ENCODE results near the gene NFIX.
"Not testable (repeated sequence)": the region's sequence is repeated elsewhere in the genome, so short reads cannot be mapped to it uniquely, and the experiment has no call there.

The NFIX gene

DNA sequence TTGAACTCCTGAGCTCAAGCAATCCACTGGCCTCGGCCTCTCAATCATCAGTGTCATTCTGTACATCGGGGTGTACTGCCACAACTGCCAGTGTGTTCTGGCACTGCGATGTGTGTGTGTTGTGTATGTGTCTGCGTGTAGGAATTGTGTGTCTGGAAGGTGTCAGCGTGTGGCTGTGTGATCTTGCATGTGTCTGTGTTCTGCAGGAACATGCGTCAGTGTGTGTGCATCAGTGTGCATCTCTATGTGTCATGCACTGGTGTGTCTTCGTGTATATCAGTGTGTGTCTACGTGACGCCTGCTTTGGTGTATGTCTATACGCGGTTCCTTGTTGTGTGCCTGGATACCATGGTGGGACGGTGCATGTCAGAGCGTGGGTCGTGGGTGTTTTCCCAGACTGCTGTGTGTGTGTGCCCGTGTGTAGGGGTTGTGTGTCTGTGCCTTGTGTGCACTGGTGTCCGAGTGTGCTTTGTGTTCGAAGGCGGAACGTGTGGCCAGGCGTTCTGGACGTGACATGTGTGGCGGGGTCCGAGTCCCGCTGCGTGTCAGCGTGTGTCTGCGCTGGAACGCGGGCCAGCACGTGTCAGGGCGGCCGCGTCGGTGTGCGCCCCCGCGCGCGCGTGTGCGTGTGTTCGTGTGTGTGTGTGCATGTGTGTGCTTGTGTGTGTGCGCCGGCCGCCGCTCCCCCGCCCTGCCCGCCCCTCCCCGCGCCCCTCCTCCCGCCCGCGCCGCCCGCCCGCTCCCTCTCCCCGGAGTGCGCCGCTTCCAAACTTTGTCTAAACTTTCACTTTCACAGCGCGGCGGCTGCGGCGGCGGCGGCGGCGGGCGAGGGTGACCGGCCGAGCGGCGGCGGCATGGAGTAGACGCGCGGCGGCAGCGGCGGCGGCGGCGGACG is at the start of gene NFIX:
Gene NFIX (plus strand): TSS at position 775 of the 895 bp plus-strand sequence. CDS start 363 bp downstream, outside the sequence.
- peak; percentile 34 for DNase-seq (ENCODE audit: low read depth)

DNA sequence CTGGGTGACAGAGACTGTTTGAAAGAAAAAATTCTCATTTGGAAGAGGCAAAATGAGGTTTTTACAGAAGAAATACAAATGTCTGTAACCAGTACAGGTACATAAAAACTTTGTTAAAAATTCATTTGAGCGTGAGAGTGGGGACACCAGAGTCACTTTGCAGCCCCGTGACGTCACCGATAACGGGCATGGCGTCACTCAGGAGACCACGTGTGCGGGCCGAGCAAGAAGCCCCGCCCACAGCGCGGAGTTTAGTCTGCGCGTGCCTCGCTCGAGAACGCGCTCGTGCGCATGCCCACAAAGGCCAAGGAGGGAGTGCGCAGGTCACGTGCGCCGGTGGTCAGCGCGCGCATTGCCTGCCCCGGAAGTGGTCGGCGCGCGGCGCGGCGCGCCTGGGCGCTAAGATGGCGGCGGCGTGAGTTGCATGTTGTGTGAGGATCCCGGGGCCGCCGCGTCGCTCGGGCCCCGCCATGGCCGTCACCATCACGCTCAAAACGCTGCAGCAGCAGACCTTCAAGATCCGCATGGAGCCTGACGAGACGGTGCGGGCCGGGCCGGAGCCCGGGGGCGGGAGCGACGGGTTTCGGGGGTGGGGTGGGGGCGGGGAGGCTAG is 49.7 kb upstream of the NFIX start, which contains the start of gene RAD23A:
Gene RAD23A (plus strand): TSS at position 384 of the 613 bp plus-strand sequence. CDS start 87 bp downstream, at position 471.
- DNase-seq (ENCODE audit: low read depth) = peak; percentile 97

DNA sequence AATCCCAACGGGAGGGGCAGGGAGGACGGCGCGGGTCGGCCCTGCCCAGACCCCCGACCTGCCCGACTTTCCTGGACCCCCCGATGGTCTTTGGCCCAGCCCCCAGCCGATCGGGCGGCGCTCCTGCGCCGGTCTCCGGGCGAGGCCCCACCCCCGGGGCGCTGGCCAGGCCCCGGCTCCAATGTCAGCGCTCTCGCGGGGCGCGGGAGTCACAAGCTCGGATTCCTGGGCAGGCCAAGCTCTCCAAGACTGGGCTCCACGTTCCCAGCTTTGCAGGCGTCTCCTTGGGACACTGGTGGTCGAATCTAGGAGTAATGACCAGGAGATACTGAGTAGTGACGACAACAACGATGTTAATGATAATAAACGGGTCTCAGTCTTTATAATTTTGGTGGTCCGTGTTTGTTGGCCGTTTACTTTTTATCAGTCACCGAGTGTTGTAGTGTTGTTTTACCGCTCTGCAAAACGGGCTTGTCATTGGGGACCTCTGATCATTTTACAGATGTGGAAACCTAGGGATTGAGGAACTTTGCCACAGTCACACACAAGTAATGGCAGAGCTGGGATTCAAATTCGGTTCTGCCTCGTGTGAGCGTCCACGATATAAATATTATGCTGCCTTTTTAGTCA is 49.1 kb upstream of the NFIX start:
- DNase-seq (ENCODE audit: low read depth) = peak; percentile 41

DNA sequence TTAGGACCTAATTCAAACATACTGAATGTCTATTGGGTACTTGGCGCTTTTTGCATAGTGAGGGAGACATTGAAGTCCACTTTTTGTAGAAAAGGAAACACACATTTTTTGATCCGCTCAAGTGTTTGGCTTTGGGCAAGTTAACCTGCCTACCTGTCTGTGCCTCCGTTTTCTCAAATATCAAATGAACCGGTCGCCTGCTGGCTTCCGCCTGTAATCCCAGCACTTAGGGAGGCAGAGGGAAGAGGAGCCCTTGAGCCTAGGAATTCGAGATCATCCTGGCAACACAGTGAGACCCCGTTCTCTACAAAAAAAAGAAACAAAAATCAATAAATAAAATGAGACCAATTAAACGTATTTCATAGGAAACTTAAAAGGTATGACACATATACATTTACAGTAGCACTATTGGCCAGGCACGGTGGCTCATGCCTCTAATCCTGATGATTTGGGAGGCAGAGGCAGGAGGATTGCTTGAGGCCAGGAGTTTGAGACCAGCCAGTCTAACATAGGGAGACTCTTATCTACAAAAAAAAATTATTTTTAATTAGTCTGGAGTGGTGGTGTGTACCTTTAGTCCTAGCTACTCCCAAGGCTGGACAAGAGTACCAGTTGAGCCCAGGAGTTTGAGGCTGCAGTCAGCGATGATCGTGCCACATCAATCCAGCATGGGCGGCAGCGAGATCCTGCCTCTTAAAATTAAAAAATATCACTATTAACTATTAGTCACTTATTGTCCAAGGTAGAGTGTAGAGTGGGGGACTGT is 48.4 kb upstream of the NFIX start:
- no peak for DNase-seq (ENCODE audit: low read depth)

DNA sequence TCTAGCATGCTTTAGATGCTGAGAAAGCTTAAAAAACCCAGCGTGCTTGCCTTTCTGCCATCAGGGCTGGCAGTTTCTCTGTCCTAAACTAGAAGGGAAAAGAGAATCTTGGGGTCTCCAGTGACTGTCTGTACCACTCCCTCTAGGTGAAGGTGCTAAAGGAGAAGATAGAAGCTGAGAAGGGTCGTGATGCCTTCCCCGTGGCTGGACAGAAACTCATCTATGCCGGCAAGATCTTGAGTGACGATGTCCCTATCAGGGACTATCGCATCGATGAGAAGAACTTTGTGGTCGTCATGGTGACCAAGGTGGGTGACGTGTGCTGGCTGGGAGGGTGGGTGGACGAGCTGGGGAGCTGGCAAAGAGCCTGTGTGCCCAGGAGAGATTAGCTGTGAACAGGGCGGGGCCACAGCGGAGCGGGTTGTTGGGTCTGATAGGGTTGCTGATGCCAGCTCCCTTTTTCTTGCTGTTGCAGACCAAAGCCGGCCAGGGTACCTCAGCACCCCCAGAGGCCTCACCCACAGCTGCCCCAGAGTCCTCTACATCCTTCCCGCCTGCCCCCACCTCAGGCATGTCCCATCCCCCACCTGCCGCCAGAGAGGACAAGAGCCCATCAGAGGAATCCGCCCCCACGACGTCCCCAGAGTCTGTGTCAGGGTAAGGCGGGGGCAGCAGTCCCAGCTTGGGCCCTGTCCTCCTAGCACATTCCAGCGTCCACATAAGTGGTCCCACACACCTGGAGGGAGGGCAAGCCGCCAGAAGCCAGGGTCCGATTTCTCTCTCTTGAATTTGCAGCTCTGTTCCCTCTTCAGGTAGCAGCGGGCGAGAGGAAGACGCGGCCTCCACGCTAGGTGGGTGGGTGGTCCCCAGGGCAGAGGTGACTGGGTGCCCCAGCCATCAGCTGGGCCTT is 47.3 kb upstream of the NFIX start:
- no peak for DNase-seq (ENCODE audit: low read depth)

DNA sequence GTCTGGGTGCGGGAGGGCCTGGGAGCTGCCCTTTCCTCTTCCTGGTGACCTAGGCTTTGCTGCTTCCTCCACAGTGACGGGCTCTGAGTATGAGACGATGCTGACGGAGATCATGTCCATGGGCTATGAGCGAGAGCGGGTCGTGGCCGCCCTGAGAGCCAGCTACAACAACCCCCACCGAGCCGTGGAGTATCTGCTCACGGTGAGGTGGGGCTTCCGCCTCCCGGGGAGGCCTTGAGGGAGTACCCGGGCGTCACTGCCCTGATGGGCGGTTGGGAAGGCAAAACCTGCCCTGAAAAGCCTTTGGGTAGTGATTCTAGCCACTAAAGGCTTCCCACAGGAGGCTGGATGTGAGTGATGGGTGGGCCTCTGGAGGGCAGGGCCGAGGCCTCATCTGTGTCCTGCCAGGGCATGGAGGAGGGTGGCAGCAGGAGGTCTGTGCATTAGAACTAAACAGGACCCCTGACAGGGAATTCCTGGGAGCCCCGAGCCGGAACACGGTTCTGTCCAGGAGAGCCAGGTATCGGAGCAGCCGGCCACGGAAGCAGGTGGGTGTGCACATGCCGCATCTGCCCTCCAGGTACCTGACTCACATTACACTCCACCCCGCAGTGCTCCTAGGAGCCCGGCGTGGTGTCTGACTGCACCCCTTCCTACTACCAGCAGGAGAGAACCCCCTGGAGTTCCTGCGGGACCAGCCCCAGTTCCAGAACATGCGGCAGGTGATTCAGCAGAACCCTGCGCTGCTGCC is 46.5 kb upstream of the NFIX start:
- no peak for DNase-seq (ENCODE audit: low read depth)

DNA sequence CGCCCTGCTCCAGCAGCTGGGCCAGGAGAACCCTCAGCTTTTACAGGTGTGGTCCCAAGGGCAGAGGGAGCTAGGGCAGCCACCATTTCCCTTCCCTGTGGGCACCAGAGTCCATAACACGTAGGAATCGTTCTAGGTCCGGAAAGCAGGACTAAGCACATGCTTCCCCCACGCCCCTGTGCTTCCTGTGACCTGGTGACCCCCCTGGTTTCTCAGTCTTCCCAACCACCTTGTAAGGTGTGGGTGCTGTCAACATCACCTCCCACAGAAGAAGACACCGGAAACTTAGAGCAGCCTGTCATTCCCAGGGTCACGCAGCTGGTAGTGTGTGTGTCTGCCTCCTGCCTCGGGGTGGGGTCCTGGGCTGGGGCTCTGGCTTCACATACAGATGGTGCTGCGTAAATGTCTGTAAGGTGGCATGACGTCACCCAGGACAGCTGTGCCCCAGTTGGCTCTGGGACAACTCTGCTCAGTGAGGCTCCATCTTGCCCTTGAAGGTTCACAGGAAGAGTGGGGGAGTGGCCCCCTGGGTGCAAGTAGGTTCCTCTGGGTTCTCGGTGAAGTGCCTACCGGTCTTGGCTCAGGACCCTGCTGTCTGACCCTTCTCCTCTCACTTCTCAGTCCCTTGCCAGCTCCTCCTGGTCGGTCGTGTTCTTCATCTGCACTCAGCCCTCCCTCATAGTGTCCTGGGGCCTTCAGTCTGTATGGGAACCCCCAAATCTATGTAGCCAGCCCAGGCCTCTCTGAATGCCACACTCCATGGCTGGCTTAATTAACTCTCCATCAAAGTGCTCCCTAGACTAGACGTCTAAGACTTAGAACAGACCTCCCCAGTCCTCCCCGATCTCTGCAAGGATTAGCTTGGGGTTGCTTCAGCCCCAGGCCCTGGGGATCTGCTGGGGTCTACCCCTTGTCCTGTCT is 45.7 kb upstream of the NFIX start:
- no peak for DNase-seq (ENCODE audit: low read depth)

DNA sequence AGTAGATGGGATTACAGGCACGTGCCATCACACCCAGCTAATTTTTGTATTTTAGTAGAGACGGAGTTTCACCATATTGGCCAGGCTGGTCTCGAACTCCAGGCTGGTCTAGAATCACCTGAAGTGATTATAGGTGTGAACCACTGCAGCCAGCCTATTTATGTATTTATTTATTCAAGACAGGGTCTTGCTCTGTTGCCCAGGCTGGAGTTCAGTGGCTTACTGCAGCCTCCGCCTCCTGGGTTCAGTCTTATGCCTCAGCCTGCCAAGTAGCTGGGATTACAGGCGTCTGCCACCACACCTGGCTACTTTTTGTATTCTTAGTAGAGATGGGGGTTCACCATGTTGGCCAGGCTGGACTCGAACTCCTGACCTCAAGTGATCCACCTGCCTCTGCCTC is 43.2 kb upstream of the NFIX start:
- DNase-seq (ENCODE audit: low read depth) = not testable (repeated sequence)

DNA sequence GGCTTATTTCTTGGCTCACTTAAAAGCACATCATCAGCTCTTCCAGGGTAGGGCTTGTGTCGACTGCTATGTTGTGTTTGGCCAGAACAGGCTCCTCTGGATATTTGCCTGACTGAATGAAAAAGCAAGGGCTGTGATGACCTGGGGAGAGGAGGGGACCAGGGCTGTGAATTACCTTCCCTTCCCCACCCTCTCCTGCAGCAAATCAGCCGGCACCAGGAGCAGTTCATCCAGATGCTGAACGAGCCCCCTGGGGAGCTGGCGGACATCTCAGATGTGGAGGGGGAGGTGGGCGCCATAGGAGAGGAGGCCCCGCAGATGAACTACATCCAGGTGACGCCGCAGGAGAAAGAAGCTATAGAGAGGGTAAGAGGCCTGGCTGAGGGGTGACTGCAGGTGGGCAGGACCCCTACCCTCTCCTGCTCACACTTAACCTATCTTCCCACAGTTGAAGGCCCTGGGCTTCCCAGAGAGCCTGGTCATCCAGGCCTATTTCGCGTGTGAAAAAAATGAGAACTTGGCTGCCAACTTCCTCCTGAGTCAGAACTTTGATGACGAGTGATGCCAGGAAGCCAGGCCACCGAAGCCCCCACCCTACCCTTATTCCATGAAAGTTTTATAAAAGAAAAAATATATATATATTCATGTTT is 42.7 kb upstream of the NFIX start:
- DNase-seq (ENCODE audit: low read depth) = no peak

DNA sequence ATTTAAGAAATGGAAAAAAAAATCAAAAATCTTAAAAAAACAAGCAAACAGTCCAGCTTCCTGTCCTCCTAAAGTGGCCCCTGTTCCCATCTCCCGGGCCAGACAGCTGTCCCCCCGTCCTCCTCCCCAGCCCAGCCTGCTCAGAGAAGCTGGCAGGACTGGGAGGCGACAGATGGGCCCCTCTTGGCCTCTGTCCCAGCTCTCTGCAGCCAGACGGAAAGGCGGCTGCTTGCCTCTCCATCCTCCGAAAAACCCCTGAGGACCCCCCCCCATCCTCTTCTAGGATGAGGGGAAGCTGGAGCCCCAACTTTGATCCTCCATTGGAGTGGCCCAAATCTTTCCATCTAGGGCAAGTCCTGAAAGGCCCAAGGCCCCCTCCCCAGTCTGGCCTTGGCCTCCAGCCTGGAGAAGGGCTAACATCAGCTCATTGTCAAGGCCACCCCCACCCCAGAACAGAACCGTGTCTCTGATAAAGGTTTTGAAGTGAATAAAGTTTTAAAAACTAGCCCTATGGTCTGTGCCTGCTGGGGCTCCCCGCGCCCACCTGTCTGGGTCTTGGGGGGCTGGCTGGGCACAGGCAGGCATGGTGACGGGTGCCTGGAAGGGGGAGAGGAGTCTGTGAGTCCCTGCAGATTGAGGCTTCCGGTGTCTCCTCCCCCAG is 42.0 kb upstream of the NFIX start:
- DNase-seq (ENCODE audit: low read depth) = no peak

DNA sequence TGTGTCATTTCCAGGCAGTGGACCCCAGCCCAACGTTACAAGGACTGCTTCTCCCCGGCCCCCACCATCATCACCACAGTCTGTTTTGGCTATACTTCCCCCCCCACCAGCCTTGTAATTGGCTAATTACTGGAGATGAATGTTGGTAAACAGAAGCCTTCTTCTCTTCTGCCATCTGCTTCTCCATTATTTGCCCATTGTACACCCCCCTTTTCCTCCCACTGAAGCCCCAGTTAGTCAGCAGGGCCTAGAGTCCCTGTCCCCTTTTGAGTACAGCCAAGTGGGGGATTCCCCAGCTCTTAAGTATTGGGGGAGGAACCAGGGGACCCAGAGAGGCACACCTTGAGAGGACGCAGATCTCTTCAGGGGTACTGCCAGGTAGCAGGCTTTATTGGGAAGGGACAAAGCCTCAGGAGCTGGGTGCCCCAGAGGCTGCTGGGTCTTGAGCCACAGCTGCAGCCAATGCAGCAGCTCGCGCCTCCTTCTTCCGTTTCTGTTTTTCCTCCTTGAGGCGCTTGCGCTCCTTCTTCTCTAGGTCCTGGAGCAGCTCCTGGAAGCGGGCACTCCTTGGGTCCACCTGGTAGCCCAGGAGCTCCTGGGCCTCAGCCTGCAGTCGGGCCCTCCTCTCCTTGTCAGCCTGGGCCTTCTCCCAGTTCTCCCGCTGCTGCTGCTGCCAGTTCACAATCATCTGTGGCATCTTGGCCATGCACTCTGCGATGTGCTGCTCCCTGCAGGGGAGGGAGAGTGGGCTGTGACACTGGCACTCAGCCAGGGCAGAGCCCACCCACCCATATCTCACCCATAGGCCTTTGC is 41.3 kb upstream of the NFIX start:
- no peak for DNase-seq (ENCODE audit: low read depth)

DNA sequence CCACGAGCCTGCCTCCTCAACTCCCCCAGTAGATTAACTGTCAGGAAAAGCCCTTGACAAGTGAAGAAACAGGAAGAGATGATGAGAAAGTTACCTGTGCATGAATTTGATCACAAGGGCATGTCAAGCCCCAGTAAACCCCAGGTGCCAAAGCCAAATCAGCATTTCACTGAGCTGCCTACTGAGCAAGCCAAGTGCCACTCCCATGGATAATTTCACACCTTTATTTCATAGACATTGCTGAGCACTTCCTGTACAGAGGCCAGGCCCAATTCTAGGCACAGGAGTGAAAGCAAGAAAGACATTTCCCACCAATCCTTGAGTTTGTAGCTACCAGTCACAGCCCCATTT is 40.7 kb upstream of the NFIX start:
- DNase-seq (ENCODE audit: low read depth) = no peak

DNA sequence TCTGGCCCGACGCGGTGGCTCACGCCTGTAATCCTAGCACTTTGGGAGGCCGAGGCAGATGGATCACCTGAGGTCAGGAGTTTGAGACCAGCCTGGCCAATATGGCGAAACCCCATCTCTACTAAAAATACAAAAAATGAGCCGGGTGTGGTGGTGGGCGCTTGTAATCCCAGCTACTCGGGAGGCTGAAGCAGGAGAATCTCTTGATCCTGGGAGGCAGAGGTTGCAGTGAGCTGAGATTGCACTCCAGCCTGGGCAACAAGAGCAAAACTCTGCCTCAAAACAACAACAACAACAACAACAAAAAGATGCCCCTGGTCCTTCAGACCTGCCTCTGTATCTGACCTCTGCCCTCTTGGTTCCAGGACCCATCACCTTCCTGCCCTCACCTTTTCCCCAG is 39.7 kb upstream of the NFIX start:
- DNase-seq (ENCODE audit: low read depth) = not testable (repeated sequence)

DNA sequence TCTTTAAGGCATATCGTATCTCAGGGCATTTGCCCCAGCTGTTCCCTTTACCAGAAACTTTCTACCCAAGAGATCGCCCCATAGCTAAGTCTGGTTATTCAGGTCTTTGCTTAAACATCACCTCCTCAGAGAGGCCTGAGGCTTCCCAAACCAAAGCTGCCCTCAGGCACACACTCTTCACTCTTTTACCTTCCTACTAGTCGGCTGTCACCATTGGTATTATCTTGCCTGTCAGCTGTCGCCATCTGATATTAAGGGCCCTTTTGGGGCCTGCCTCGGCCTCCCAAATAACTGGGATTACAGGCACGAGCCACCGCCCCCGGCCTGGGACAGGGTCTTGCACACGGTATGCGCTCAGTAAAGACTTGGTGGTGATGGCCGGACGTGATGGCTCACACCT is 39.3 kb upstream of the NFIX start:
- DNase-seq (ENCODE audit: low read depth) = no peak

DNA sequence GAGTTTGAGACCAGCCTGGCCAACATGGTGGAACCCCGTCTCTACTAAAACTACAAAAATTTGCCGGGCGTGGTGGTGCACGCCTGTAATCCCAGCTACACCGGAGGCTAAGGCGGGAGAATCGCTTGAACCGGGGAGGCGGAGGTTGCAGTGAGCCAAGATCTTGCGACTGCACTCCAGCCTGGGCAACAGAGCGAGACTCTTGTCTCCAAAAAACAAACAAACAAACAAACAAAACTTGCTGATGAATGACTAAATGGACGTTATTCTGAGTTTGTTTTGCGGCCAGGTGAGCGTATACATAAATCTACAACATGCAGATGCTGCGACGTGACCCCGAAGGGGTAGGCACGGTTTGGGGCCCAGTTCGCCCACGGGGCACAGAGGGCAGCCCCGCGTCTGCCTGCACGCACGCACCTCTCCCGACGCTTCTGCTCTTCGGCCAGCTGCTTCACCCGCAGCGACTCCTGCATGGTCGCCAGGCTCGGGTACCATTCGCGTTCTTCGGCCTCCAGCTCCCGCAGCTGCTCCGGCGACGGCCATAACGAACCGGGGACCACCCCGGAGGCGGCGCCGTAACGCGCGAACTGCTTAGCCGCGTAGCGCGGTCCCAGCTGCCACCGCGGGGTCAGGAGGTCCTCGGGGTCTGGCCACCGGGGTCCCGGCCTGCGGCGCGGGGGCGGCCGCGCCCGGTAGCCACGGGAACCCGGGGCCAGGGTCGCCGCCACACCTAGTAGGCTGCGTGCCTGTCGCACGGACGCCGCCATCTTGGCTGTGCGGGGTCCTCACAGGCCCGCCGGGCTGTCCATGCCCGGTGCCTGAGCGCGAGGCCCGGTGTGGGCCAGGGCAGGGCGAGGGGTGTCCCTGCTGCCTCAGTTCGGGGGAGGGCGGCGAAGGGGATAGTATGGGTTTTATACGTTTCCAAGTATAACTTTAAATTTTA is 38.6 kb upstream of the NFIX start, which contains the start of gene GADD45GIP1:
Gene GADD45GIP1 (minus strand): TSS at position 778 of the 943 bp plus-strand sequence. CDS start 11 bp downstream, at position 767.
- DNase-seq (ENCODE audit: low read depth) = peak; percentile 75

DNA sequence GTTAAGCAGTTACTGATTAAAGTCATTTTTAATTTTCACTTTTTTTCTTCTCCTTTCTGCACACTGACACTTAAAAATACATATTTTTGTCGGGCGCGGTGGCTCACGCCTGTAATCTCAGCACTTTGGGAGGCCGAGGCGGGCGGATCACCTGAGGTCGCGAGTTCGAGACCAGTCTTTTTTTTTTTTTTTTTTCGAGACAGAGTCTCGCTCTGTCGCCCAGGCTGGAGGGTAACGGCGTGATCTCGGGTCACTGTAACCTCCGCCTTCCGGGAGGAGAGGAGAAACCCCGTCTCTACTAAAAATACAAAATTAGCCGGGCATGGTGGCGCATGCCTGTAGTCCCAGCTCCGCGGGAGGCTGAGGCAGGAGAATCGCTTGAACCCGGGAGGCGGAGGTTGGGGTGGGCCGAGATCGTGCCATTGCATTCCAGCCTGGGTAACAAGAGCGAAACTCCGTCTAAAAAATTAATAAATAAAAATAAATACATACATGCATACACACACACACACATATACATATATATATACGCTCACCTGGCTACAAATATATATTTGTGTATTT is 37.8 kb upstream of the NFIX start:
- DNase-seq (ENCODE audit: low read depth) = not testable (repeated sequence)

All from activated T-helper 9 cell treated with anti-CD3 and anti-CD28 coated beads, Interleukin-2, amount 50 U/mL, for 16 hours (primary cell).